ENCODE results near the gene C1orf50. TPM values are rescaled to one million over a fixed set of nuclear protein-coding genes. Genes with fewer than 3 reads are reported as not detected.
A peak's percentile ranks its signal among the peaks of the same experiment; 100 is the strongest.

C1orf50 gene
- total and polyA plus RNA-seq, 2 experiments from 2014 or later = 7.3 to 22.1 TPM

DNA sequence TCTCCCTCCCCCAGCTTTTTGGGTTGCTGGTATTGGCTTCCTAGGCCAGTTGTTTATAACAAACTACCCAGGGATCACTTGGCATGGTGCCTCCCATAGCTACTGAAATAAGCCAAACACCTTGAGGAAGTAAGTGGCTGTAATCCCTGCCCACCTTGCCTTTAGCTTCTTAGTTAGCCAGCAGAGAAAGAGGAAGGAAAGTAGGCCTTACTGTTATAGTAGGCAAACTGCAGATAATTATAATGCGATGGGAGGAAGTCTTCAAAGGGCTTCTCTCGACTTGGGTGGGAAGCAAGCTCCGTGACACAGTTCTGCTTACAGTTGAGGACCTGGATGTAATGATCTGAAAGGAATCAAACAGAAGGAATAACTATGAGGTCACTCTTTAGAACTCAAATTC, 8.4 kb upstream of the C1orf50 start:
- H3K4me3 ChIP-seq = no peak overlapping the region
- H3K36me3 ChIP-seq = peaks cover 49% of the 10 kb centered on the region
- TF ChIP-seq, protein P1, sequence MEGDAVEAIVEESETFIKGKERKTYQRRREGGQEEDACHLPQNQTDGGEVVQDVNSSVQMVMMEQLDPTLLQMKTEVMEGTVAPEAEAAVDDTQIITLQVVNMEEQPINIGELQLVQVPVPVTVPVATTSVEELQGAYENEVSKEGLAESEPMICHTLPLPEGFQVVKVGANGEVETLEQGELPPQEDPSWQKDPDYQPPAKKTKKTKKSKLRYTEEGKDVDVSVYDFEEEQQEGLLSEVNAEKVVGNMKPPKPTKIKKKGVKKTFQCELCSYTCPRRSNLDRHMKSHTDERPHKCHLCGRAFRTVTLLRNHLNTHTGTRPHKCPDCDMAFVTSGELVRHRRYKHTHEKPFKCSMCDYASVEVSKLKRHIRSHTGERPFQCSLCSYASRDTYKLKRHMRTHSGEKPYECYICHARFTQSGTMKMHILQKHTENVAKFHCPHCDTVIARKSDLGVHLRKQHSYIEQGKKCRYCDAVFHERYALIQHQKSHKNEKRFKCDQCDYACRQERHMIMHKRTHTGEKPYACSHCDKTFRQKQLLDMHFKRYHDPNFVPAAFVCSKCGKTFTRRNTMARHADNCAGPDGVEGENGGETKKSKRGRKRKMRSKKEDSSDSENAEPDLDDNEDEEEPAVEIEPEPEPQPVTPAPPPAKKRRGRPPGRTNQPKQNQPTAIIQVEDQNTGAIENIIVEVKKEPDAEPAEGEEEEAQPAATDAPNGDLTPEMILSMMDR (IDR thresholded peaks at IDR 0.05; ENCODE audit: low read depth, low read length) = no peak
- no peaks in the 10 kb centered on the region for H3K9me3 ChIP-seq (ENCODE audit: low read depth)
- H3K27me3 ChIP-seq = no peaks in the 10 kb centered on the region
- no peaks in the 10 kb centered on the region for H3K4me1 ChIP-seq (ENCODE audit: low read depth)
- H3K27ac ChIP-seq = no peak overlapping the region
- no peak for DNase-seq (ENCODE audit: low read depth in 1 of 2, low spot score in 1 of 2)

DNA sequence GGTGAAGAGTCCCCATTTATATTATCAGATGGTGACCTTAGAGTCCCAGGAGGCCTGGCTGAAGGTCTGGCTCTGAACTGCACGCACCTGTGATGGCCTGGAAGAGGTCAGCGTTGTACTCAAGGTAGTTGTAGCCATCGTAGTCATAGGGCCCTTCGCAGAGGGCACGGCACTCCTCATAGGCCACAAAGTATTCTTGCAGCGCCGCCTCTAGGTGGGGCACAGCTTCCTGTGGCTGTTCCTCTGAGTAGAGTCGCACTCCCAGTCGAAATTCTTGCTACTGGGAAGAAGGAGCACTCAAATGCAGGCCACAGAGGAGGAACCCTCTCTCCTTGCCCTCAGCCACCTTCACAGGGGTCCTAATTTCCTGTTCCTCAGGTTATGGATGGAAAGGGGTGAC, 7.9 kb upstream of the C1orf50 start:
- Histone ChIP-seq H3K4me3 (no peak overlapping the region), H3K36me3 (peaks cover 46% of the 10 kb centered on the region)

DNA sequence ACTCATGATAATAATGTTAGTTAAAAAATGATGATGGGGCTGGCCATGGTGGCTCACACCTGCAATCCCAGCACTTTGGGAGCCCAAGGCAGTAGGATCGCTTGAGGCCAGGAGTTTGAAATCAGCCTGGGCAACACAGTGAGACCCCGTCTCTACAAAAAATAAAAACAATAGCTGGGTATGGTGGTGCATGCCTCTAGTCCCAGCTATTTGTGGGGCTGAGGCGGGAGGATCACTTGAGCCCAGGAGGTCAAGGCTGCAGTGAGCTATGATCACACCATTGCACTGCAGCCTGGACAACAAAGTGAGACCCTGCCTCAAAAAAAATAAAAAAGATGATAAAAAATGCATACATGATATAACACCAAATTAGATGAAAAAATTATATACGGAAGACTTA, 5.5 kb upstream of the C1orf50 start:
- Histone ChIP-seq H3K36me3 (peaks cover 31% of the 10 kb centered on the region), H3K27me3 (no peaks in the 10 kb centered on the region), H3K4me1 (ENCODE audit: low read depth) (peaks cover 11% of the 10 kb centered on the region), H3K27ac (no peak overlapping the region), H3K9me3 (ENCODE audit: low read depth) (no peaks in the 10 kb centered on the region), H3K4me3 (no peak overlapping the region)
- TF ChIP-seq, protein P1 (IDR thresholded peaks at IDR 0.05; ENCODE audit: low read depth, low read length) = no peak
- DNase-seq (ENCODE audit: low read depth in 1 of 2, low spot score in 1 of 2) = no peak

More for the DNA sequence above, 7.9 kb upstream of the C1orf50 start:
- TF ChIP-seq, protein P1 (IDR thresholded peaks at IDR 0.05; ENCODE audit: low read depth, low read length) = no peak
- H3K9me3 ChIP-seq (ENCODE audit: low read depth) = no peaks in the 10 kb centered on the region
- DNase-seq (ENCODE audit: low read depth in 1 of 2, low spot score in 1 of 2) = no peak
- no peaks in the 10 kb centered on the region for H3K27me3 ChIP-seq
- H3K27ac ChIP-seq = no peak overlapping the region
- no peaks in the 10 kb centered on the region for H3K4me1 ChIP-seq (ENCODE audit: low read depth)

DNA sequence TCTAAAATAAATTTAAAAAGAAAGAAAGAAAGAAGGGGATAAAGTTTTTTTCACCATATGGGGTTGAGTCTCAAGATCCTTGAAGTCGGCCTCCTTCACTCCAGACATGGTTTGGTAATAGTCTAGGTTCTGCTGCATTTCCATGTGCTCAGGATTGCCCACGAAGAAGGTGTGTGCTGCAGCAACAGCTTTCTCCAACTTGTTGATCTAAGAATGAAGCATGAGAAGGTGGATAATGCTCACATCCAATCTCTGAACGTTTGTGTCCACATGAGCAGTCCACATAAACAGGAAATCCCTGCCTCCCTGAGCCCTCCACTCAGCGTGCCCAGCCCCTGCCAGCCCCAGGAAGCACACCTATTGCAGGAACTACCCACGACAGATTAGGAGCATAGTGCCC, 4.8 kb upstream of the C1orf50 start:
- Histone ChIP-seq H3K4me1 (ENCODE audit: low read depth) (peaks cover 11% of the 10 kb centered on the region), H3K4me3 (no peak overlapping the region), H3K27ac (no peak overlapping the region), H3K27me3 (no peaks in the 10 kb centered on the region), H3K9me3 (ENCODE audit: low read depth) (no peaks in the 10 kb centered on the region), H3K36me3 (peaks cover 31% of the 10 kb centered on the region)
- TF ChIP-seq, protein P1 (IDR thresholded peaks at IDR 0.05; ENCODE audit: low read depth, low read length) = no peak
- DNase-seq (ENCODE audit: low read depth in 1 of 2, low spot score in 1 of 2) = no peak

DNA sequence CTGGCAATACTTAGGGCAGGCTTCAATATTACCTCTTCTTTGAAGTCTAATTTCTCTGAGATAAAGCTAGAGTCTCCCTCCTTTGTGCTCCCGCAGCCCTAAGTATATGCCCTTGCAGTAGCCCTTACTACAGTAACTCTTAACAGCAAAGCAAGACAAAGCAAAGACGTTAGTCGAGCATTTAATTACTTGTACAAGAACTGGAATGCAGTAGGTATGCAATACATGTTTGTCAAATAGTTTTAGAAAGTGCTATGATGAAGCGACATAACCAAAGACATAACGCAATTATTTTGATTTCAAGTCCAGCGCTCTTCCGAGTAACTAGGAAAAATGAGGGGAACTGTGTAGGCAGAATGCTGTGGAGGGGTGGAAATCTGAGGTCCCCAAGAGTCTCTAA, 1.8 kb upstream of the C1orf50 start:
- Histone ChIP-seq H3K4me1 (ENCODE audit: low read depth) (peaks cover 17% of the 10 kb centered on the region), H3K27ac (peak overlapping the region; percentile 65), H3K27me3 (no peaks in the 10 kb centered on the region), H3K4me3 (peak overlapping the region; percentile 58), H3K36me3 (peaks cover 14% of the 10 kb centered on the region), H3K9me3 (ENCODE audit: low read depth) (no peaks in the 10 kb centered on the region)
- TF ChIP-seq, protein P1 (IDR thresholded peaks at IDR 0.05; ENCODE audit: low read depth, low read length) = no peak
- peak in 1 of 2 donors; percentile 27 for DNase-seq (ENCODE audit: low read depth in 1 of 2, low spot score in 1 of 2)
